IPS-11a (cell line): Measurements from ENCODE around the gene EEF2K.

Source experiments
- H3K4me3 ChIP-seq: one replicate; pipeline ENCODE4 v1.5.1; 2013; ENCODE audit warnings: low read depth, low read length, control low read depth

EEF2K gene

DNA sequence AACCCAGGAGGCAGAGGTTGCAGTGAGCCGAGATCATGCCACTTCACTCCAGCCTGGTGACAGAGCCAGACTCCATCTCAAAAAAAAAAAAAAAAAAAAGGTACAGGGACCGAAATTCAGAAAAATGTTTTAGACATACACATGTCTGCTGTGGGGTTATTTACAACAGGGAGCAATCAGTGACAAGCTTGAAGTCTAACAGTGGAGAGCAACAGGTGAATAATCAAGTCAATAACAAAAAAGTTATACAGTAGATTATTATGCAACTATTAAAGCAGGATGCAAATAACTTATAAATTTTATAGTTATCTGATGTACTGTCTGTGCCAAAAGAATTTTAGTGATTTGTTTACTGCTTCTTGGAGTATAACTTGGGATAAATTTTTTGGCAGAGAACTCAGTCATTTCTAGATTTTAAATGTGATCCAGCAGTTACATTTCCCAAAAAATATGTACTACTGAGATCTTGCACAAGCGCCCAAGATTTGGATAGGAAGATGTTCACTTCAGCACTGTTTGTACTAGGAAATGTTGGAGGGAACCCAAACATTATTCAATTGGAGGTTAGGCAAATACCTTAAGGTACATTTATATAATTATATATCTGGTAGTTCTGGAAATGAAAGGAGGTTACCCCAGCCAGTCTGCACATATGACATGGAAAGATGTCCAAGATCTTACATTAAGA, 34.1 kb downstream of the EEF2K start:
- no peak overlapping the region for H3K4me3 ChIP-seq

DNA sequence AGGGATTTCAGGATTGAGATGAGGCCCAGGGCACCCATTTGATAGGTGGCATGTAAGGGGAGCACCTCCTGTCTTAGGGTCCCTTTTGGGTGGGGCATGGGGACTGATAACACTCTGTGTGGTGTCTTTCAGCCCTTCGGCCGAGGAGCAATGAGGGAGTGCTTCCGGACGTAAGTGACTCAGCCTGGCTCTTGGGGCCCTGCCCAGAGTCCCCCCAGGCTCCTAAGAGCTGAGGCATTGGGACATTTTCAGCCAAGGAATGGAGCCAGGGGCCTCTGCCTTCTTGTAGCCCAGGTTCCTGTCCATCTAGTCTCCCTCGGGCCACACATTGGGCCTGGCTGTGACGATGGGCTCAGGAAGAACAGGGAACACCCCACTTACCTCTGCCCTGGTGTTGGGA, 44.4 kb downstream of the EEF2K start:
- no peak overlapping the region for H3K4me3 ChIP-seq

DNA sequence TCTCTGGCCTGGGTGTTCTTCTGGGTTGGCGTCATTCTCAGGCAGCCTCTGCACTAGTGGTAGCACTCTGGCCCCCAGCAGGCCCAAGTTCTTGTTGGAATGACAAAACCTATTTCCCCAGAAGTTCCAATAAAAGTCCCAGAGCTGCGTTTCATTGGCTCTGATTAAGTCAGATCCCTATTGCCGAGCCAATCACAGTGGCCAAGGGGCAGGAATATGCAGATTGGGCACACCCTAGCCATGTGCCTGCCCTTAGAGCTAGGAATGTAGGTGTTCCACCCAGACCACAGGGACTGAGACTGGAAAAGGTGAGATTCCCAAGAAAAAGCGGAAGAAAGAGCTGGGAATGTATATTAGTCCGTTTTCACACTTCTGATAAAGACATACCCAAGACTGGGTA, 46.2 kb downstream of the EEF2K start:
- no peak overlapping the region for H3K4me3 ChIP-seq

DNA sequence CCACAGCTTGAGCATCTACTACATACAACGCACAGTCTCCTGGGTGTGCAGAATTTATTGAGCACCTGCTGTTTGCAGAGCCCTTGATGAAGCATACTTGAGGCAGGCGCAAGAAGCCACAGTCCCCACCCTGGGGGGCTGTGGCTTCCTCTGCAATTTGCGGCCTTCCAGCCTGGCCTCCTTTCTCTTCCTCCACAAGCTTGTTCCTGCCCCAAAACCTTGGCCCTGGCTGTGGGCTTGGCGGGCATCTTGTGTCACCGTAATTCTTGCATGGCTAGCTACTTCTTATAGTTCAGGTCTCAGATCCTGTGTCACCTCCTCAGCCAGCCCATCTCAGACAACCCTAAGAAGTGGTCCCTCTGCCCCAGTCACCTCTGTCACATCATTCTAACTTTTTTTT, 47.2 kb downstream of the EEF2K start:
- no peak overlapping the region for H3K4me3 ChIP-seq

DNA sequence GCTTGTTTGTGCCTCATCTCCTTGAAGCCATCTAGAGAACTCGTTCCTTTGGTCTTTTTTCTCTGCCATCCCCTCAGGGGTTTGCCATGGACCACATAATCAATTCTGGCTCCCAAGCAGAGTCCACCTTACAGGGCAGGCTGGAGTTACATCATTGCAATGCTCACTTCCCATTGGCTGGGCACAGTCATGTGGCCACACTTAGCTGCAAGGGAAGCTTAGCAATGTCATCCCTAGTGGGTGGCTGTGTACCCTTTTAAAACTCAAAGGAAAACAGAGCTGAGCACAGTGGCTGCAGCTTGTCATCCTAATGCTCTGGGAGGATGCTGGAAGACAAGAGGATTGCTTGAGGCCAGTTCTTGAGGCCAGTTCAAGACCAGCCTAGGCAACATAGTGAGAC, 49.3 kb downstream of the EEF2K start:
- H3K4me3 ChIP-seq, result no peak overlapping the region

DNA sequence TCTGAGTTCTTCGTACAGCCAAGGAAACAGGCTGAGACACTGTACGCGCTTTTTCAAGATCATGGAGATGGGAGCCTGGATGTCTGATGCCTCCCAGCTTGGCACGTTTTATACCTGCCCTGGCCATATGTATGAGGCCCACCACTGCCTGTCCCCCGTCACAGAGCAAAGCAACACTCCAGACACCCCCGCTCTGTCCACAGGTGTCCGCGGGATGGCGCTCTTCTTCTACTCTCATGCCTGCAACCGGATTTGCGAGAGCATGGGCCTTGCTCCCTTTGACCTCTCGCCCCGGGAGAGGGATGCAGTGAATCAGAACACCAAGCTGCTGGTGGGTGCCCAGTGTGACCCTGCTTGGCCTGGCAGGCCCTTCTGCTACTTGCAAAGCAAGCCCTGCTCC, 51.4 kb downstream of the EEF2K start:
- H3K4me3 ChIP-seq, result no peak overlapping the region

DNA sequence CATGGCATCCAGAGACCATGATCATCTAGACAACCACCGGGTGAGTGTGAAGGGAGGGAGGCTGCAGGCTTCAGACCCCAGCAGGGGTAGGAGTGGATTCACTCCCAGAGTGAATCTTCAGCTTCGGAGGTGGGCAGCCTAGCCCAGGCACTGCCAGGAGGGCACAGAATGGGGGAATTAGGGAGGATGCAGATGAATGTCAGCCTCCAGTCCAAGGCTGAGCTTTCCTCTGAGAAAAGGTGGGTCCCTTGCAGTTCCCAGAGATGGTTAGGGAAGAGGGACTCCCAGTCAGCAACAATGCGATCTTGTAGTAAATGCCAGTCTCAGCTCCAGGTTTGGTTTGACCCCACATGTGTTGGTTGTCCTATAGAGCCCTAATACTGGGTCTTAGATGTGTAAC, 54.4 kb downstream of the EEF2K start:
- H3K4me3 ChIP-seq, result no peak overlapping the region

DNA sequence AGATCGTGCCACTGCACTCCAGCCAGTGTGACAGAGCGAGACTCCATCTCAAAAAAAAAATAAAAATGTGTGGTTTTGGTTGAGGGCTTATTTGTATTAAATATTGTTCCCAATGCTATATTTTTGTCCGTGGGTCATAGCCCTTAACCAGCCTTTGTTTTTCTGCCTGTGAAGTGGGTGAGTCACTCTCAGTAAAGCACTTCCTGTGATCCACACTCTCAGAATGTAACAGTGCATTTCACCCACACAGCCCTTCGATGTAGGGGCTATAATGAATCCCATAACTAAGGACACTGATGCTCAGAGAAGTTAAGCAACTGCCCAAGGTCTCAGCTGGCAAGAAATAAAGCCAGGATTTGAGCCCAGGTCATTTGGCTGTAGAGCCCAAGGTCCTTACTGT, 56.4 kb downstream of the EEF2K start:
- H3K4me3 ChIP-seq, result no peak overlapping the region

DNA sequence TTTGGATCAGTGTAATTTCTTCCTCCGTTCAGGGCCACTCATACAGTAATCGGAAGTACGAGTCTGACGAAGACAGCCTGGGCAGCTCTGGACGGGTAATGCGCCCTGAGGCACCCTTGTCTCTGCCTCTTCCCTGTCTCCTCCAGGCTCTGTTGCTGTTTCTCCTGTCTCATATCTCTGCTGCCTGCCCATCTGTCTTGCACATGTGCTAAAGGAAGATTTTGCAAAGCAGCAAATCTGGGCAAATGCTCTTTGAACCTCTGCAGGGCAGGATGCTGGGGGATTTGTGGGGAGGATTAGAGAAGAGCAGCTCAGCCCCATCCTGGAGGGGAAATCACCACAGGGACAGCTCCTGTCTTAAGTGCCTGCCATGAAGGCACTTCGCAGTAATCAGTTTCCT, 58.7 kb downstream of the EEF2K start:
- no peak overlapping the region for H3K4me3 ChIP-seq

DNA sequence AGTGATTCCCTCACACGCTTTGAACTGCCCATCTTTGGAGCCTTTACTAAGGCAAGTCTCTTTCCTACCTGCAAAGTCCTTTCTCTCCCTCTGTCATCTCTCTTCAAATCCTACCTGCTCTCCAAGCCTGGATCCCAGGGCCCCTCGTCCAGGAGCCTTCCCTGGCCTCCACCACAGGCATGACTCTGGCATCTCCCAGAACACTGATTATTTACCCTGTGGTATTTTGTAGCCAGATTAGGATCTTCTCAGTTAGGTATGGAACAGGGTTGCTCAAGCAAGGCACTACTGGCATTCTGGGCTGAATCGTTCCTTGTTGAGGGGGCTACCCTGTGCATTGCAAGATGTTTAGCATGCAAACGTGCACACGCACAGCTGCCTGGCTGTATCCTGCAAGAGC, 59.3 kb downstream of the EEF2K start:
- no peak overlapping the region for H3K4me3 ChIP-seq

DNA sequence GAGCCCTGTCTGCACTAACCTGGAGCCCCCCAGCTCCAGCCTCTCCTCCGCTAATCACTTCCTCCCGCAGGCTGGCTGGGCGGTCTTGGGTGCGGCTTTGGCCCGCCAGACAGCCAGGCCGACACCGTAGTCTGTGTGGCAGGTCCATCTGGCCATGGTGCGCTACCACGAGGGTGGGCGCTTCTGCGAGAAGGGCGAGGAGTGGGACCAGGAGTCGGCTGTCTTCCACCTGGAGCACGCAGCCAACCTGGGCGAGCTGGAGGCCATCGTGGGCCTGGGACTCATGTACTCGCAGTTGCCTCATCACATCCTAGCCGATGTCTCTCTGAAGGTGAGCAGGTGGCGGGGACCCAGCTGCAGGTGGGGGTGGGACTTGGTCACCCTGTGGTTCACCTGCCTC, 60.5 kb downstream of the EEF2K start:
- no peak overlapping the region for H3K4me3 ChIP-seq

DNA sequence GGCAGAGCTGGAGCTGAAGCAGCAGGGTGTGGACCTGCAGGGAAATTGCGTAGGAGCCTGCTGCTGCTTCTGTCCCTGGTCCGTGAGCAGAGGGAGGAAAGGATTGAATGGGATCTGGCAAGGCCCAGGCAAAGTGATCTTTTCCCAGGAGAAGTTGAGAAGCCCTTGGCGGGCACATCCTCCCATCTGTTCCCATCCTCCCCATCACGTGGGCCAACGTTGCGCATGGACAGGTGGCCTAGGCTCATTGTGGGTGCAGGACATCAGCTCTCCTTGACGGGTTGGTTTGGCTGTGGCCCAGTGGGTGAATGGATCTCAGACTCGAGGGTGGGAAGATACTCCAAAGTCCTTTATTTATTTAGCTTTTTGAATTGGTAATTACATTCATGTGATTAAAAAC, 61.7 kb downstream of the EEF2K start:
- H3K4me3 ChIP-seq, result no peak overlapping the region

DNA sequence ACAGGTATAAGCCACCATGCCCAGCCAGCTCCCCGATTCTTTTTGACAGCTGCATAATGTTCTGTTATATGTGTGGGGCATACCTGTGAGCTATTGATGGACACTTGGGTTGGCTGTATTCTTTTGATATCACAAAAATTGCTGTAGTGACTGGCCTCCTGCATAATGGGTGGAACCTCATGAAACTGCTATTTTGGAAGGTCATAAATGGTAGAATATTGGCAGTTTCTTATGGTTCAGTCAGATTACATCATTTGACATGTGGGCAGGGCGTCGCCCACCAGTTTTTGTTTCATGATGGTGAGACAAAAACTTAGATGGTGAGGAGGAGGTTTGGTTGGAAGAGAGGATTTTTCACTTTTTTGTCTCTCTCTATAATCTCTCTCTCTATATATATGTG, 64.4 kb downstream of the EEF2K start:
- H3K4me3 ChIP-seq, result no peak overlapping the region

DNA sequence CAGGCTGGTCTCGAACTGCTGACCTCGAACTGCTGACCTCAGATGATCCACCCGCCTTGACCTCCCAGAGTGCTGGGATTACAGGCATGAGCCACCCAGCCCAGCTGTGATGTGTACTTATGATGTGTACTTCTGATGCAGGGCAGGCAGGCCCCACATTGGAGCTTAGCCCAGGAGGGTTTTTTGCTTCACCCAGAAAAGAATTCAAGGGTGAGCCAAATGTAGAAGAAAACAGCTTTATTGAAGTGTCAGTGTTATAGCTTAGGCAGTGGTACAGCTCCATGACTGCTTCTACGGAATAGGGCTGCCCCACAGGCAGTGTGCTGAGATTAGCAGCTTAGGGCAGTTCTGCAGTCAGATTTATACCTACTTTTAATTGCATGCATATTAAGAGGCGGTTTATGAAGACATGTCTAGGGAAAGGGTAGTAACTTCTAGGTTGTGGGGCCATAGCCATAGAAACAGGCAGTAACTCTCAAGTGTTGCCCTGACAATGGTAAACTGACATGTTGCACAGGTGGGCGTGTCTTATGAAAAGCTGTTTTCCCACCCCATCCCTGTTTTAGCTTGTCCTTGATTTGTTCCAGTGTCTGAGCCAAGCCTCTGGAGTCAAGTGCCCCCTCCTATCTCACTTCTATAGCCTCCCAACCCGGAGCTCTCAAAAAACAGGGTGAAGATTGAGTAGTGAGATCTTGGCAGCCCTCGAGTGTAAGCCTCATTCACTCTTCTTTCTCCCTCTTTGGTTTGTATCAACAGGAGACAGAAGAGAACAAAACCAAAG, 67.0 kb downstream of the EEF2K start:
- H3K4me3 ChIP-seq, result no peak overlapping the region

DNA sequence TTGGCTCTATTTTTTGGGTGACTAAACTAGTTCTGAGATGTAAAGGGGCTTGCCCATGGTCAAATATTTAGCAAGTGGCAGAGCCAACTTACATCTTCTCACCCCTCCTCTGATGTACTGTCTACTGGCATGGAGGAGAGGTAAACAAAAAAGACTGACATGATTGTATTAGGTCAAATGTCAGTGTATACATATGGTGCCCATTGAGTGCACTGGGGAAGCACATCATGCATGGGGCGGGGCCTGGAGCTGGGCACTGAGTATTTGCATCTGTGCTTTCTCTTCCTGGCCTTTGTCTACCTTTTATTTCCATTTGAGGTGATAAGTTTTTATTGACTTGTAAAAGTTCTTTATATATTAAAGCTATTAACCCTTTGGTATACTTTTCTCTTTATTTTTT, 68.8 kb downstream of the EEF2K start:
- no peak overlapping the region for H3K4me3 ChIP-seq

DNA sequence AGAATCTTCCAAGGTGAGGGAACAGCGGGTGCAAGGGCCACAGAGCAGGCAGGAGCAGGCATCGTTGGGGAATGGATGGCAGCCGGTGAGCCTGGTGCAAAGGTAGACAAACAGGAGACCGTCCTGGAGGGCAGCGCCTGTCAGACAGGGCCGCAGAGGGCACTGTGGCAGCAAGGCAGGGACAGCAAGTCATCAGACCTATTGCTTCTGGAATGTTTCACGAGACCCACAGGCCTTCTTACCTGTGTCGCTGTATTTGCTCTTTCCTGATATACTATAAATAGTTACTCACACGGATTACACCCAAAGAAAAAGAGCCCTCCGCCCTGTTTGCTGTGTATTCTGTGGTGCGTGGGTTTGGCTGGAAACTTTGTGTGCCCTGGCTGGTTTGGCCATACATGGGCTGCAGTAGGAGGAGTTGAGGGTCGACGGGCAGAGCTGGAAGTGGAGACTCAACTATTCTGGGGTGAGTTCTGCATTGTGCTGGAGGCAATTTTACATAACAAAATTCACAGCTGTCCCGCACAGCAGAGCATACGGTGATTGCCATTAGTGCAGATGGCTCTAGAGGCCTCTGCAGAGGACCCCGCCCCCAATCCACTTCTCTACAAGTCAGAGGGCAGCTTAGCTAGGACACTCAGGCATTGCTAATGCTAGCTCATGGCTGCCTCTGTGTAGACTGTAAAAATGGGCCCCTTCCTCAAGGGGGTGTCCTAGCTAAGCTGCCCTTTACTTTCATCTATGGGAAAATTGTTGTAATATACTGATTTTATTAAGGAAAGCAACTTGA, 72.6 kb downstream of the EEF2K start:
- H3K4me3 ChIP-seq, result no peak overlapping the region

DNA sequence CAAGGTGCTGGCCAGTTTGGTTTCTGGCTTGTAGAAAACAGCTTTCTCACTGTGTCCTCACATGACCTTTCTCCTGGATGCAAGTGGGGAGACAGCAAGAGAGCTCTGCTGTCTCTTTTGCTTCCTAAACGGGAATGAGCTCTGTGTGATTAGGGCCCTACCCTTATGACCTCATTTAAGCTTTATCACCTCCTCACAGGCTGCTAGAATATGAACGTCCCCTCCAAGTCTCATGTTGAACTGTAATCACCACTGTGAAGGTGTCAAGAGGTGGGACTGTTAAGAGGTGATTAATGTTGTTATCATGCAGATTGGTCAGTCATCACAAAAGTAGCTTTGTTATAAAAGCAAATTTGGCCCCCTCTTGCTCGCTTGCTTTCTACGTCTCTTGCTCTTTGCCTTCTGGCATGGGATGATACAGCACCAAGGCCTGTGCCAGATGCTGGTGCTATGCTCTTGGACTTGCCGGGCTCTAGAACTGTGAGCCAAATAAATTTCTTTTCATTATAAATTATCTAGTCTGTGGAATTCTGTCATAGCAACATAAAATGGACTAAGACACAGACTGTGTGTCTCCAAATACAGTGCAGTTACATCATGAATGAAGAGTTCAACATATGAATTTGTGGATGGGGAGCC, 76.3 kb downstream of the EEF2K start:
- no peak overlapping the region for H3K4me3 ChIP-seq

DNA sequence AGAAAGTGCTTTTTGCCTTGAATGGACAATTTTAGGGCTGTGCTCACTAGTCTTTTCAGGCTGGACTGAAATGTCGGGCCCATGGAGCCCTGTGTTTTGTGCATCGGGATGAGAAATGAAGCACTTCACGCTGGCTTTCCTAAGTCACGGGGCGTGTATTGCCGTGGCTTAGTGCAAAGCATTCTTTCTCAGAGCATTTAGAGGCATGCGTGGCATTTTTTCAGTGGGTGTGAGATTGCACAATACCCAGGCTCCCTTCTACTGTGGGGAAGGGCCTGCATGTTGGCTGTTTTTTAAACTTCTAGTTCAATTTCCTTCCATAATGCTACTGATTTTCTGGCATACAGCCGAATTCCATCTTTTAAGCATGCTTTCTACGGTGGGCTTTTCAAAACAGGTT, 78.6 kb downstream of the EEF2K start:
- H3K4me3 ChIP-seq, result no peak overlapping the region

DNA sequence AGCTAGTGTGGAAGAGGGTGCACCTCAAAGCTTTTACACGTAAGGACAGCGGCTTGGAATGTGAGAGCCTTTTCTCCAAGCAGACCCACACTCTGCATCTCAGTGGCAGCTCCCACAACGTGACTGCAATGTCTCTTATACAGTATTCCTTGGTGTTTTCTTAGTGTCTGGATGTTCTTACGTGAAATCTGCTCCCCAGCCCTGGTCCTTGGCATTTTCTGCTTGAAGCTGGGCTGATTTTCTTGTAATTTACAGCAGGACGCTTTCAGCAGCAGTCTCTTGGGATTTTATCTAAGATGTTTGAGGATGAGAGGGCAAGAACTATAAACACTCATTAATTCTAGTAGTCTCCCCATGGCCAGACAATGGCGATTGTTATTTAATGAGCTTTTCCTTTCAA, 79.0 kb downstream of the EEF2K start:
- no peak overlapping the region for H3K4me3 ChIP-seq

DNA sequence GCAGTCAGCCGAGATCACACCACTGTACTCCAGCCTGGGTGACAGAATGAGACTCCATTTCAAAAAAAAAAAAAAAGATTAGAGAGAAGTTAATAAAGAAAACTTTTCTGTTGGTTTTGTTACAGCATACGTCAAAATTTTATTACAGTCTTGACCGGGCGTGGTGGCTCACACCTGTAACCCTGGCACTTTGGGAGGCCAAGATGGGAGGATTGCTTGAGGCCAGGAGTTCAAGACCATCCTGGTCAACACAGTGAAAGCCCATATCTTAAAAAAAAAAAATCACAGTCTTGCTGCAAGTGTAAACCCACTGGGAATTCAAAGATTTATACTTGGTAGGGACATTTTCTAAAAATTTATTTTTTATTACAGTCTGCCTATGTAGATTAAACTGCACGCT, 84.9 kb downstream of the EEF2K start:
- H3K4me3 ChIP-seq, result no peak overlapping the region

DNA sequence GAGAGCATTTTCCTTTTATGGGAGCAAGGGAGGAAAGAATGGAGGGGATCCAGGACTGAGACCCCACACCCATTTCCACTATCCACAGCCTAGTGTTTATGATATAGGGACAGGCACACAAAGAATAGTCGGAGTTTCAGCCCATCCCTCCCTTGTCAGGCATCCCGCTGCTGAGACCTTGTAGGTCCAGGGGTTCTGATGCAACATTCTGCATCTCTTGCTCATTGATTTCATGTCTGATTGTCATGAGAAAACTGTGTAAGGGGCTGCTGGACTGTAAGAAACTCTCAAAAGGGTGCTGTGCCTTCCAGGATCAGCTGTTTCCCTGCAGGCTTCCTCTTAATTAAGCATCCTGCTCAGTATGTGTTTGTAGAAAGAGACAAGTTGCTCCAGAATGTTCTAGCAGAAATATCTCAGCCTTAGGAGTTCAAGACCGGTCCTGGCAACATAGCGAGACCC, 85.8 kb downstream of the EEF2K start:
- no peak overlapping the region for H3K4me3 ChIP-seq
